Measurements from ENCODE around the gene NOS1.
"Not testable (repeated sequence)": the region's sequence is repeated elsewhere in the genome, so short reads cannot be mapped to it uniquely, and the experiment has no call there.

The NOS1 gene

DNA sequence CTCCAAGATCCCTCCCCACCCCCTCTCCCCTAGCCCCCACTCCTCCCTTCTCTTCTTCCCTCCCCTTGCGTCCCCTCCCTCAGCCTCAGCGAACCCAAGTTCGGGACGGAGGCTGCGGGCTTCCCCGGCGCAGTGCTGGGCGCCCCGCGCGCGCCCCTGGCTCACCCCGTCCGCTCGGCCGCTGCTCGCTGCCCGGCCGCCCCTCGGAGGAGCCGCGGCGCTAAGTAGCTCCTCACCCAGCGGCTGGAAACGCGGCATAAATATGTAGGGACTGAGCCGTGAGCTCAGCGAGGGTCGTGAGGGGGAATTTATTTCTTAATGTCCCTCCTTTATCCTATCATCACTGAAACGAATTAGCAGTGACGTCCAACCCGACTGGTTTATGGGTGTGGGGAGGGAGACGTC is at the start of gene NOS1:
Gene NOS1, minus strand, starts transcription at position 280 of the 405 bp plus-strand sequence. CDS start 30,557 bp downstream, outside the sequence.
- in situ Hi-C loops (cut with MboI; ENCODE audit: low sequenced_read_pairs), result loop anchor here (25.0 kb wide), 1 partner anchor 476 kb away; no protein-coding TSS in a partner anchor

DNA sequence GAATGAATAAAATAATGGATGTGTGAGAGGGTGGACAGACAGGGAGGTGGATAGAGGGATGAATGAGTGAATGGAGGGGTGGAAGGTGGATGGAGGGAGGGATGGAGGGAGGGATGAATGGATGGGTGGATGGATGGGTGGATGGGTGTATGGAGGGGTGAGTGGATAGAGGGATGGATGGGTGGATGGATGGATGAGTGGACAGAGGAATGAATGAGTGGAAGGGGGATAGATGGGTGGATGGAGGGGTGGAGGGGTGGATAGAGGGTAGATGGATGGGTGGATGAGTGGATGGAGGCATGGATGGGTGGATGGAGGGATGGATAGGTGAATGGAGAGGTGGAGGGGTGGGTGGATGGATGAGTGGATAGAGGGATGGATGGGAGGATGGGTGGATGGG is 47.9 kb upstream of the NOS1 start:
- in situ Hi-C loops (cut with MboI; ENCODE audit: low sequenced_read_pairs), result no loop called here

GRCh38 chr12:117408161-117408791 is 46.9 kb upstream of the NOS1 start:
- in situ Hi-C loops (cut with MboI; ENCODE audit: low sequenced_read_pairs), result no loop called here

DNA sequence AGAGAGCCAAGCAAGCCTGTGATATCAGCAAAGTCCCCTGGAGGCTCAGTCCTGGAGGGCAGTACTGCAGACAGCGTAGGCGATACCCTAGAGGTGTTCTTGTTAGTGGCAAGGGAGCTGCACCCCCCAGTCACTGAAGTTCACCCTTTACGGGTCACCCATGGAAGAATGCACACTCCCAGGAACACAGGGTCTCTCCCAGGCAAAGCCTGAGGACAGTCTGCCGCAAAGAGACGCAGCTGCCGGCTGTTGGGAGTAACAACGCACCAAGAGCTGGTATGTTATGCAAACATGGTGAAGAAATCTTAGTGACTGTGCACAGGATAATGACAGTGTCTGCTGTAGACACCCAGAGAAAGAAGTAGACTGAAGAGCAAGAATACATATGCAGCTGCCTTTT is 43.5 kb upstream of the NOS1 start:
- in situ Hi-C loops (cut with MboI; ENCODE audit: low sequenced_read_pairs), result no loop called here

GRCh38 chr12:117404203-117404853 is 42.9 kb upstream of the NOS1 start:
- in situ Hi-C loops (cut with MboI; ENCODE audit: low sequenced_read_pairs), result no loop called here

DNA sequence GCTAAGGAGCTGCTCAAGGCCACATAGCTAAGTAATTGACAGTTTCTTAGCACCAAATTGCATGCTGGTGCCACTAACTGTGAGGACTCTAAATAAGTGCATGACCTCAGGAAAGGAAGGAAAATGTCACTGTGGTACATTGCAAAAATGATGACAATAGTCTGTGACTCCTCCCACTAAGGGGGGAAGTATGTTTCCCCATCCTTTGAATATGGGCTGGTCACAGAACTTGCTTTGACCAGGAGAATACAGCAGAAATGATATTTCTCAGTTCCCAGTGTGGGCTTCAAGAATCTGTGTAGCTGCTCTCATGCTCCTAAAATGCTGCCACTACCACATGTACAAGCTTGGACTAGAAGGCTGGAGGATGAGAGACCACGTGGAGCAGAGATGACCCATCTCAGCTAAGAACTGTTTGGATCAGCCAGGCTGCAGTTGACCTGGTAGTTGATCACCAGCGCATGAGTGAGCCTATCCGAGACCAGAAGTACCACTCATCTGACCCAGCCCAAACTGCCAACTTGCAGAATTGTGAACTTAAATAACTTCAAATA is 42.2 kb upstream of the NOS1 start:
- in situ Hi-C loops (cut with MboI; ENCODE audit: low sequenced_read_pairs), result no loop called here

DNA sequence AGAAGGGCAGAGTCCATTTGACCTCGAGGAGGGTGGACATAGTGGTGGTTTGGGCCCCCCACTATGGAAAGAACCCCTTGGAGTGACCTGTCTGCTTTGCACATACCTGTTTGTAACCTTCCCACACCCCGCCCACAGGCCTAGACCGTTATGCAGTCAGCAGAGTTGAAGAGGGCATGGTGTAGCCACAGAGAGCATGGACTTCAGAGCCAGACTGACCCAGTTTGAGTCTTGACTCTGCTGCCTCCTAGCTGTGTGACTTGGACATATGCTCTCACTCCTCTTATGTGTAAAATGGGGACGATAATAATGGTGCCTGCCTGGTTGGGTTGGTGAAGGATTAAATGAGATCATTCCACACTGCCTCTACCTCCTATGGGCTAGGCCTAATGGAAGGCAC is 40.9 kb upstream of the NOS1 start:
- in situ Hi-C loops (cut with MboI; ENCODE audit: low sequenced_read_pairs), result no loop called here

- in situ Hi-C loops (cut with MboI; ENCODE audit: low sequenced_read_pairs), result no loop called here
Measured at GRCh38 chr12:117400912-117401311, 39.5 kb upstream of the NOS1 start.

DNA sequence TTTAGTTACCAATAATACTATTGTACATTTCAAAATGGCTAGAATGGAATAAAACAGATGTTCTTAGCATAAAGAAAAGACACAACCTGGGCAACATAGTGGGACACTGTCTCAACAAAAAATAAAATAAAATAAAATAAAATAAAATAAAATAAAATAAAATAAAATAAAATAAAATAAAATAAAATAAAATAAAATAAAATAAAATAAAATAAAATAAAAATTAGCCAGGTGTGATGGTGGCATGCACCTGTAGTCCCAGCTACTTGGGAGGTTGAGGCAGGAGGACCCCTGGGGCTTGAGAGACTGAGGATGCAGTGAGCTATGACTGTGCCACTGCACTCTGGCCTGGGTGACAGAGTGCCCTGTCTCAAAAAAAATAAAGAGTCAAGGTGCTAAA is 37.1 kb upstream of the NOS1 start:
- in situ Hi-C loops (cut with MboI; ENCODE audit: low sequenced_read_pairs), result not testable (repeated sequence)

DNA sequence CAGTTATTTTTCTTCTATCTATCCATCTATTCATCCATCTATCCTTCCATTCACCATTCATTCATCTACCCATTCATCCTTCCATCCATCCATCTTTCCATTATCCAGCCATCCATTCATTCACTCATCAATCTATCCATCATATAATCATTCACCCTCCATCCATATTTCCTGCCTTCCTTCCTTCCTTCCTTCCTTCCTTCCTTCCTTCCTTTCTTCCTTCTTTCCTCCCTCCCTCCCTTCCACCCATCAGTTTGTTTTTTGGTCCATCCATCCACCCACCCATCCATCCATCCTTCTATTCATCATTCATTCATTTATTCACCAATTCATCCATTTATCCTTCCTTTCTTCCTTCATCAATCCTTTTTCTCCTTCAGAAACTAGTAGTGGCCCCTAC is 34.3 kb upstream of the NOS1 start:
- in situ Hi-C loops (cut with MboI; ENCODE audit: low sequenced_read_pairs), result no loop called here

DNA sequence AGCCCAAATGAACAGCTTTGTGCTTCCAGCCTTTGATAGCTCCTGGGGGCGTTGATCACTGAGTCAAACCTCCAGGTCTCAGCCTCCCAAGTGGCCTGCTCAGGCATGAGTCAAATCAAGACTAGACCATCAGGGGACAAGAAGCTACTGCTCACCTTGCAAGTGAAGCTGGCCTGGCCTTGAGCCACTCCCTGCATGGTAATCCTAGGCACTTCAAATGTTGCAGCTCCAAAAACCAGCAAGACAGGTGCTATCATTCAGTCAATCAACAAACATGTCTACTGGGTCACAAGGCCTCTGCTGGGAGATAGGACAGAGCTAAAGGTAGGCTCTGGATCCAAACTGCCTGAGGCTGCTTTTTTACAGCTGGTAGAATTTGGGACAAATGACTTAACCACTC is 33.1 kb upstream of the NOS1 start:
- in situ Hi-C loops (cut with MboI; ENCODE audit: low sequenced_read_pairs), result no loop called here

DNA sequence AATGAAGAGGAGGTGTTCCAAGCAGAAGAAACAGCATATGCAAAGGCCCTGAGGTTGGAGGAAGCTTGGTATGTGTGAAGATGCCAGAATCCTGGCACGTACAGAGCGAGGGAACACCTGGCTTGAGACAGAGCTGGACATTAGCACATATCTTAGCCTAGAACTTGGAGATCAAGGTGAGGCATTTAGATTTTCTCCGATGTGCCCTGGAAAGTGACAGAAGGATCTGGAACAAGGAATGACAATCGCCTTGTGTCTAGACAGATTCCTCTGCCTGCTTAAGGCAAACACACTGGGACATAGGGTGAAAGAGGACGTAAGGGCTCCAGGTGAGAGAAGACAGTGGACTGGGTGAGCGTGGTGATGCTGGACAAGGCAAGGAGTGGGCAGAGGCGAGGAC is 32.2 kb upstream of the NOS1 start:
- in situ Hi-C loops (cut with MboI; ENCODE audit: low sequenced_read_pairs), result no loop called here

- in situ Hi-C loops (cut with MboI; ENCODE audit: low sequenced_read_pairs), result no loop called here
Measured at GRCh38 chr12:117390866-117391265, 29.4 kb upstream of the NOS1 start.

GRCh38 chr12:117388951-117389446 is 27.6 kb upstream of the NOS1 start:
- in situ Hi-C loops (cut with MboI; ENCODE audit: low sequenced_read_pairs), result no loop called here

- in situ Hi-C loops (cut with MboI; ENCODE audit: low sequenced_read_pairs), result no loop called here
Measured at GRCh38 chr12:117387832-117388231, 26.4 kb upstream of the NOS1 start.

- in situ Hi-C loops (cut with MboI; ENCODE audit: low sequenced_read_pairs), result no loop called here
Measured at GRCh38 chr12:117384735-117385134, 23.3 kb upstream of the NOS1 start.

- in situ Hi-C loops (cut with MboI; ENCODE audit: low sequenced_read_pairs), result no loop called here
Measured at GRCh38 chr12:117380083-117380482, 18.7 kb upstream of the NOS1 start.

DNA sequence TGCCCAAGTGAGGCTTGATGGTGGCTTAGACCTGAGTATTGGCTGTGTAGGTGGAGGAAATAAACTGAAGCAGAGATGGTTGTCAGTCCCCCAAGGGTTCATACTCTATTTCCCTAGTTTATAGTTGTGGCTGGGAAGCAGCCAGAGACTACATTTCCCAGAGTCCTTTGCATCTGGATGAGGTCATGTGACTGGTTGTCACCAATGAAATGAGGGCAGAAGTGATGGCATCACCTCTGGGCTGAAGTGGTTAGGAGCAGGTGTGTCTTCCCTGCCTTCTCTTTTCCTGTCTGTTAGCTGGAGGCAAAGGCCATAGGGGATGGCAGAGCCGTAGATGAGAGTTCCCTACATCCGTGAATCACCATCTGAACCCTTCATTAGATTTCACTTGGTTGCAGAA is 16.3 kb upstream of the NOS1 start:
- in situ Hi-C loops (cut with MboI; ENCODE audit: low sequenced_read_pairs), result no loop called here

- in situ Hi-C loops (cut with MboI; ENCODE audit: low sequenced_read_pairs), result loop anchor here (25.0 kb wide), 1 partner anchor 467 kb away; no protein-coding TSS in a partner anchor
Measured at GRCh38 chr12:117370588-117370987, 9.2 kb upstream of the NOS1 start.

DNA sequence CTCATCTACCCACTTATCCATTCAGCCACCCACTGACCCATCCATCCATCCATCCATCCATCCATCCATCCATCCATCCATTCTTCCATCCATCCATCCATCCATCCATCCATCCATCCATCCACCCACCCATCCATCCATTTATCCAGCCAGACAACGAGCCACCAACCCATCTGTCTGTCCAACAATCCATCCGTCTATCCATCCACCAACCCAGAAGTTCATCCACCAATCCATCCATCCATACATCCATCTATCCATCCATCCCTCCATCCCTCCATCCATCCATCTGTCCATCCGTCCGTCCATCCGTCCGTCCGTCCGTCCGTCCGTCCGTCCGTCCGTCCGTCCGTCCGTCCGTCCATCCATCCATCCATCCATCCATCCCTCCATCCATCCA is 8.6 kb upstream of the NOS1 start:
- in situ Hi-C loops (cut with MboI; ENCODE audit: low sequenced_read_pairs), result loop anchor here (25.0 kb wide), 1 partner anchor 467 kb away; no protein-coding TSS in a partner anchor

DNA sequence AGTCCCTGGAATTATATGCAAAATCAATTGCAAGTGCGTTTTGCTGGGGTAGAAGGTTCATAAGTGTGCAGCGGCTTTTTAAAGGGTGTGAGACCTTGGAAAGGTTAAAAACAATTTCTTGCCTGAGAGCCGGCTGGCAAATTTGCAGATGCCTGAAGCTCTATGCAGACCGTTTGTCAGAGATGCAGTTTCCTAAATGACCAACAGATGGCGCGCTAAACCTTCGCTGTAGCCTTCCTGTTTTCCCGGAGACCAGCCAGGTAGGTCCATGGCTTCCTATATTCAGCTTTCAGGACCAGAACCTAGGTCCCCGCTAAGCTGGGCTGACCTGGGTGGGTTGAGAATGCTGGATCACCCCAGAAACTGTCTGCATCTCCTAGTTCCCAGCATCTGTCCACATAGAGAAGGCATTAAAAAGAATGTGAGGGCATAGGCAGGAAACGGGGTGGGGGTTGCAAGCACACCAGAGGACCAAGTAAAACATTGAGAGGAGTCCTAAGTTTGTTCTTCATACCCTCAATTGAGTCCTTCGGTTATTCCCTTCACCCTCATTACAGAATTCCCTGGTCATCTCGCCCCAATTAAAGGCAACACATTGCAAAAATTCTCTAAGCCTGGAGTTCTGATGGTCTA is 5.7 kb upstream of the NOS1 start:
- in situ Hi-C loops (cut with MboI; ENCODE audit: low sequenced_read_pairs), result loop anchor here (25.0 kb wide), 1 partner anchor 470 kb away; no protein-coding TSS in a partner anchor
